Measurements from ENCODE around the gene USP12. TPM values are rescaled to one million over a fixed set of nuclear protein-coding genes. Genes with fewer than 3 reads are reported as not detected.
A peak's percentile ranks its signal among the peaks of the same experiment; 100 is the strongest.

USP12 gene
- total RNA-seq, 1 experiment from 2014 or later: 16.2 TPM

- no peaks in the 10 kb centered on the region for H3K36me3 ChIP-seq
- no peaks in the 10 kb centered on the region for H3K27me3 ChIP-seq (replicated peaks)
- no peak for DNase-seq (ENCODE audit: low read depth in 1 of 2, low spot score in 2 of 2)
- H3K4me3 ChIP-seq: no peak overlapping the region
- H3K9me3 ChIP-seq (replicated peaks): no peaks in the 10 kb centered on the region
- no peak overlapping the region for H3K27ac ChIP-seq
- H3K4me1 ChIP-seq (replicated peaks): peaks cover 4% of the 10 kb centered on the region
These were observed 3.3 kb upstream of the USP12 start for GRCh38 chr13:27174766-27175455.

DNA sequence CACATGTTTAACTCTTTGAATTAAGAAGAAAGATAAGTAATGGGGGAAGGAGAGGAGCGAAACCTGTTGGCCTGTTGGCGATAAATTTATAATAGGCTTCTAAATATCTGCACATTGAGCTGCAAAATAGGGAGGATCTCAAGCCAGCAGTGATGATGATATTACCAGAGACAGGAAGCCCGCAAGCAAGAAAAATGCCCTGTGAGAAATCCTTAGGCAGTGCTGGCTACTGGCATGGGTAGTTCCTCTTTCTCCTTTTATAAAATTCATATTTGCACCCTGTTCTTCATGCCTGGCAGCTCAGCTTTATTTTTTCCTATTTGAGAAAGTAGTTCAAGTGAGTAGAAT lies 858 bp upstream of the USP12 start:
- H3K27ac ChIP-seq: peak overlapping the region; percentile 51
- peak overlapping the region; percentile 61 for H3K4me3 ChIP-seq

GRCh38 chr13:27171827-27172494 lies 350 bp upstream of the USP12 start:
- no peaks in the 10 kb centered on the region; the same call in 1 of the 2 replicates for H3K36me3 ChIP-seq

More for the DNA sequence above, 858 bp upstream of the USP12 start:
- H3K36me3 ChIP-seq: no peaks in the 10 kb centered on the region; the same call in 1 of the 2 replicates
- no peak for DNase-seq (ENCODE audit: low read depth in 1 of 2, low spot score in 2 of 2)
- H3K4me1 ChIP-seq (replicated peaks): peaks cover 7% of the 10 kb centered on the region
- no peaks in the 10 kb centered on the region for H3K27me3 ChIP-seq (replicated peaks)
- no peaks in the 10 kb centered on the region for H3K9me3 ChIP-seq (replicated peaks)

DNA sequence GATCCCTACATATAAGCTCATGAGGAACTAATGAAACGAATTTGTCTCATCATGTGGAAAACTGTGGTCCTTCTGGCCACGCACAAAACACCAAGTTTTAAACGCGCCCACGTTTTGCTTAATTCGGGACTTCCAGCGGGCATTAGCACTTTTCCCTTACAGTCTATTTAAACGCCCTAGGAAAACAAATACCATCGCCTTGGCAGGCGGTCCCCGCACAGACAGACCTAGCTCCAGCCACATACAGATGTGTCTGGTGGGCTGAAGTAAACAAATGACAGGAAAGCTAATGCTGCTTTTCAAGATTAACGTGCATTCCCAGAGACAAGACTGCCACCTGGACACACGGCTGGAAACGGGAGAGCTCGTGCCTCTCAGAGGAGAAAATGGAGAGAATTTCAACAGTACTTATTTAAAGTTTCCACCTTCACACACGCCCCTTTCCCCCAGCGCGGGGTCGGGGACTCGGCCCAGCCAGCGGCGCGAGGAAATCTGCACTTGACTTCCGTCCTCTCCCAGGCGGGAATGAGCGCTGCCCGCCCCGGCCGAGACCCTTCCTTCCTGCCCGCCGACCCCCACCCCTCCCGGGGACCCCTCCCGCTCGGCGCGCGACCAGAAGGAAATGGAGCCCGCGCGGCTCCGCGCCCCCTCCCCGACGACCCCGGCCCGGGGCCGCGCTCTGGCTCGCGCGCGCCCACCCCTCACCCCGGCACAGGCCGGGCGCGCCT lies 931 bp downstream of the USP12 start:
- DNase-seq (ENCODE audit: low read depth in 1 of 2, low spot score in 2 of 2): peak; percentile 44 to 46
- Histone ChIP-seq H3K27me3 (replicated peaks) (no peaks in the 10 kb centered on the region), H3K9me3 (replicated peaks) (no peaks in the 10 kb centered on the region), H3K27ac (peak overlapping the region; percentile 57; the same call in 1 of the 2 replicates), H3K36me3 (no peaks in the 10 kb centered on the region; the same call in 1 of the 2 replicates), H3K4me1 (replicated peaks) (peaks cover 7% of the 10 kb centered on the region), H3K4me3 (peak overlapping the region; percentile 61)

More at GRCh38 chr13:27171827-27172494, 350 bp upstream of the USP12 start:
- Histone ChIP-seq H3K27me3 (replicated peaks) (no peaks in the 10 kb centered on the region), H3K27ac (peak overlapping the region; percentile 51), H3K4me3 (peak overlapping the region; percentile 61), H3K9me3 (replicated peaks) (no peaks in the 10 kb centered on the region), H3K4me1 (replicated peaks) (peaks cover 7% of the 10 kb centered on the region)
- peak; percentile 52 to 88 for DNase-seq (ENCODE audit: low read depth in 1 of 2, low spot score in 2 of 2)

DNA sequence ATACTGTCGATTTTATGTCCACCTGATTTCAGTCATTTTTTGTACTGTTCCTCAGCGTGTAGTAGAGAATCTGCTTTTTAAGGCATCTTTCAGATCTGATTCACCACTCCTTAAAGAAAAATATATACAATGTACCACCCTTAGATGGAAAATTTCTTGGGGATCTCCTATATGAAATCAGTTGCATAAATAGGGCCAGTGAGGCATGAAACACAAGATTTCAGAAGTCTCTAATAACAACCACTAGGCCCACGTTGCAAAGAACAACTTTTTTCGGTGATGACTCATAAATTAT lies 1.4 kb downstream of the USP12 start:
- Histone ChIP-seq H3K27me3 (replicated peaks) (no peaks in the 10 kb centered on the region), H3K27ac (no peak overlapping the region), H3K4me1 (replicated peaks) (peaks cover 7% of the 10 kb centered on the region), H3K4me3 (peak overlapping the region; percentile 61), H3K9me3 (replicated peaks) (no peaks in the 10 kb centered on the region), H3K36me3 (no peaks in the 10 kb centered on the region; the same call in 1 of the 2 replicates)
- no peak for DNase-seq (ENCODE audit: low read depth in 1 of 2, low spot score in 2 of 2)

- DNase-seq (ENCODE audit: low read depth in 1 of 2, low spot score in 2 of 2): no peak
- no peak overlapping the region for H3K27ac ChIP-seq
- no peaks in the 10 kb centered on the region; the same call in 1 of the 2 replicates for H3K36me3 ChIP-seq
- peaks cover 7% of the 10 kb centered on the region for H3K4me1 ChIP-seq (replicated peaks)
- H3K4me3 ChIP-seq: no peak overlapping the region
- no peaks in the 10 kb centered on the region for H3K27me3 ChIP-seq (replicated peaks)
- no peaks in the 10 kb centered on the region for H3K9me3 ChIP-seq (replicated peaks)
These were observed 2.5 kb downstream of the USP12 start for GRCh38 chr13:27168906-27169657.

DNA sequence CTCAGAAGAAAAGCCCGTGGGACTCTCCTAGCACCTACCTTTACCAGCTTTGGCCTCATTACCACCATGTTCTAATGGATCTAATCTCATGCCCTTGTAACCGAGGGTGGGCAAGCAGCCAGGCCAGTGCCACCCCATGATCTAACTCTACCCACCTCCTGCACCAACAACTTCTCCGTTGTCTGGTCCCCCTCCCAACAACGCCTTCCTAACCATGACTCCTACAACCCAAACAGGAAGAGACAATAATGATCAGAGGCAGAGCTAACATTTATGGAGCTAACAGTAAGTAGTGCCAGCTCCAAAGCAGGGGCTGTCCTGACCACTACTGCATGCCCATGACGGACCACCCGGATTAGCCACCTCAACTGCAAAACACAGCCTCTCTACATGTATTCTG lies 3.5 kb downstream of the USP12 start:
- Histone ChIP-seq H3K9me3 (replicated peaks) (no peaks in the 10 kb centered on the region), H3K27me3 (replicated peaks) (no peaks in the 10 kb centered on the region), H3K4me3 (no peak overlapping the region), H3K36me3 (no peaks in the 10 kb centered on the region; the same call in 1 of the 2 replicates), H3K27ac (no peak overlapping the region), H3K4me1 (replicated peaks) (peaks cover 7% of the 10 kb centered on the region)
- no peak for DNase-seq (ENCODE audit: low read depth in 1 of 2, low spot score in 2 of 2)

GRCh38 chr13:27166313-27166712 lies 5.3 kb downstream of the USP12 start:
- DNase-seq (ENCODE audit: low read depth in 1 of 2, low spot score in 2 of 2): no peak
- Histone ChIP-seq H3K9me3 (replicated peaks) (no peaks in the 10 kb centered on the region), H3K27ac (no peak overlapping the region), H3K27me3 (replicated peaks) (no peaks in the 10 kb centered on the region), H3K4me3 (no peak overlapping the region), H3K4me1 (replicated peaks) (peaks cover 7% of the 10 kb centered on the region), H3K36me3 (no peaks in the 10 kb centered on the region; the same call in 1 of the 2 replicates)

- Histone ChIP-seq H3K4me3 (no peak overlapping the region), H3K27me3 (replicated peaks) (no peaks in the 10 kb centered on the region), H3K9me3 (replicated peaks) (no peaks in the 10 kb centered on the region), H3K27ac (no peak overlapping the region), H3K36me3 (no peaks in the 10 kb centered on the region), H3K4me1 (replicated peaks) (no peaks in the 10 kb centered on the region)
- DNase-seq (ENCODE audit: low read depth in 1 of 2, low spot score in 2 of 2): no peak
These were observed 9.6 kb downstream of the USP12 start for GRCh38 chr13:27161980-27162379.

DNA sequence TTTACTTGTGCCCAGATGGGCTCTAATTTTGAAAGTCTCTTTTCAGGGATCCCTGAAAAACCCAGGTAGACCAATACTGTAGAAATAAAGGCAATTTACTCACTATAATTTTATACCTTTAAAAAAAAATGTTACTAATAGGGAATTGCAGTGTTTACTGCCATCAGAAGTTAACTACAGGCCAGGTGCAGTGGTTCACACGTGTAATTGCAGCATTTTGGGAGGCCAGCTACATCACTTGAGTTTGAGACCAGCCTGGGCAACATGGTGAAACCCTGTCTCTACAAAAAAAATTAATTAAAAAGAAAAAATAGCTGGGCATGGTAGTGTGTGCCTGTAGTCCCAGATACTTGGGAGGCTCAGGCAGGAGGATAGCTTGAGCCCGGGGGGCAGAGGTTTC lies 10.2 kb downstream of the USP12 start:
- no peak for DNase-seq (ENCODE audit: low read depth in 1 of 2, low spot score in 2 of 2)
- no peak overlapping the region for H3K27ac ChIP-seq
- H3K9me3 ChIP-seq (replicated peaks): no peaks in the 10 kb centered on the region
- no peaks in the 10 kb centered on the region for H3K36me3 ChIP-seq
- H3K27me3 ChIP-seq (replicated peaks): no peaks in the 10 kb centered on the region
- no peaks in the 10 kb centered on the region for H3K4me1 ChIP-seq (replicated peaks)
- no peak overlapping the region for H3K4me3 ChIP-seq

DNA sequence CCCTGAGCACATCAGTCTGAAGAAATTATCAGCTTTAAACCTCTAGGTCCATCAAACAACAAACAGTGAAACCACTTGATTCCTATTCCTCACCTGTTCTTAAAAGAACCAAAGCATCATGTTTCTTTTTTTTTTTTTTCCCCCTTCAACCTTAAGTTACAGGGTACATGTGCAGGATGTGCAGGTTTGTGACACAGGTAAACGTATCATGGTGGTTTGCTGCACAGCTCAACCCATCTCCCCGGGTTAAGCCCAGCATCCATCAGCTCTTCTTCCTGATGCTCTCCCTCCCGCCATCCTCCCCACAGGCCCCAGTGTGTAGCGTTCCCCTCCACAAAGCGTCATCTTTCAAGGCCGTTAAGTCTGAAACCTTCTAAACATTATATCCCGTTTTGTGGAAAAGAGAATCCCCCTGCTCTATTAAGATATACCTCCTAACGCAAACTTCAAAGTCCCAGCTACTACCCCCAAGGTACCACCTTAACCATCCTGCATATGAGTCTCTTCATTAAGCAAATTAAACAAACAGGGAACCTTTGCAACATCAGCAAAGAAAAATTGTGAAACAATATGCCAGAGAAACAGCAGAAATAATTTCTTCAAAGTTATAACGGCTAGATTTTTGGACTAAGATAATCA lies 10.8 kb downstream of the USP12 start:
- no peaks in the 10 kb centered on the region for H3K36me3 ChIP-seq
- no peak overlapping the region for H3K4me3 ChIP-seq
- H3K27me3 ChIP-seq (replicated peaks): no peaks in the 10 kb centered on the region
- H3K9me3 ChIP-seq (replicated peaks): no peaks in the 10 kb centered on the region
- H3K27ac ChIP-seq: no peak overlapping the region
- DNase-seq (ENCODE audit: low read depth in 1 of 2, low spot score in 2 of 2): no peak
- no peaks in the 10 kb centered on the region for H3K4me1 ChIP-seq (replicated peaks)

GRCh38 chr13:27159806-27160563 lies 11.6 kb downstream of the USP12 start:
- no peak overlapping the region for H3K4me3 ChIP-seq
- no peak for DNase-seq (ENCODE audit: low read depth in 1 of 2, low spot score in 2 of 2)

GRCh38 chr13:27158335-27158734 lies 13.3 kb downstream of the USP12 start:
- Histone ChIP-seq H3K4me1 (replicated peaks) (no peaks in the 10 kb centered on the region), H3K9me3 (replicated peaks) (no peaks in the 10 kb centered on the region), H3K27ac (no peak overlapping the region), H3K27me3 (replicated peaks) (no peaks in the 10 kb centered on the region), H3K36me3 (no peaks in the 10 kb centered on the region), H3K4me3 (no peak overlapping the region)
- no peak for DNase-seq (ENCODE audit: low read depth in 1 of 2, low spot score in 2 of 2)

More at GRCh38 chr13:27159806-27160563, 11.6 kb downstream of the USP12 start:
- Histone ChIP-seq H3K36me3 (no peaks in the 10 kb centered on the region), H3K9me3 (replicated peaks) (no peaks in the 10 kb centered on the region), H3K27me3 (replicated peaks) (no peaks in the 10 kb centered on the region), H3K4me1 (replicated peaks) (no peaks in the 10 kb centered on the region), H3K27ac (no peak overlapping the region)
